ENCODE measurements around the gene FBXO42. TPM values are rescaled to one million over a fixed set of nuclear protein-coding genes. Genes with fewer than 3 reads are reported as not detected.

Gene FBXO42
- total and polyA plus RNA-seq, 10 donors, result 8.6 to 30.2 (median 20.1) TPM

DNA sequence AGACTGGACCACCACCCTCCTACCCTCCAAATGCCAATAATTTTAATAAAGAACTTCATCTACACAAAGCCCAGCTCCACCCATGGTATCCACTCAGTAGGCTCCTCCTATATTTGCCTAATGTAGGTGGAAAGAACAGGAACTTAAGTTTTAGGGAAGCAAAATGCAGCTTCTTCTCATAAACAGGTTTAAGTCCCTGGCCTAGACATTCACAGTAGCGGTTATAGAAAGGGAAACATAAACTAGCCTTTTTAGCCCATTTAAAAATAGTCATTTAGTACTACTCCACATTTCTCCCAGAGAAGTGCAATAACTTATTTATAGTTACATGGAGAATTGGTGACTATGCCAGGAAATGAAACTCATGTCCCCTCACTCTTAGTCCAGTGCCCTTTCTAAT lies 58.7 kb downstream of the FBXO42 start:
- intact Hi-C loops (cut with DNase I; ENCODE audit: low total_unique reads), result no loop called here
- peaks cover 0 to 36% (median 4%) of the 10 kb centered on the region in 6 donors for H3K4me1 ChIP-seq

DNA sequence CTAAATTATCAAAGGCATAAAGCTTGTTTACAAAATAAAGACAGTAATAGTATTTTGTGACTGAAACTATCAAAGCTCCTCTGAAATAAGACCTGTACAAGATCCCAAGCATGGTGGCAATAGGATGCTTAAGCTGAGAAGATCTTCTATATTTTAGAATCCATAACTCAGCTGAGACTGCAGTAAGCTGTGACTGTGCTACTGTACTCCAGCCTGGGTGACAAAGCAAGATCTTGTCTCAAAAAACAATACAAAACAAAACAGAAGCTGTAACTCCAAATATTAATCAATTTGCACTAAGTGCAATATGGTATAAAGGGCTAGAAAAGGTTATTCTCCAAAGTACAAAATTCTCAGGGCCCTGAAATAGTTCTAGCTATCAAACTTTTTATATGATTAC lies 59.5 kb downstream of the FBXO42 start:
- peaks cover 0 to 36% (median 4%) of the 10 kb centered on the region in 6 donors for H3K4me1 ChIP-seq
- no peak overlapping the region for H3K4me3 ChIP-seq
- TF ChIP-seq, protein P1, sequence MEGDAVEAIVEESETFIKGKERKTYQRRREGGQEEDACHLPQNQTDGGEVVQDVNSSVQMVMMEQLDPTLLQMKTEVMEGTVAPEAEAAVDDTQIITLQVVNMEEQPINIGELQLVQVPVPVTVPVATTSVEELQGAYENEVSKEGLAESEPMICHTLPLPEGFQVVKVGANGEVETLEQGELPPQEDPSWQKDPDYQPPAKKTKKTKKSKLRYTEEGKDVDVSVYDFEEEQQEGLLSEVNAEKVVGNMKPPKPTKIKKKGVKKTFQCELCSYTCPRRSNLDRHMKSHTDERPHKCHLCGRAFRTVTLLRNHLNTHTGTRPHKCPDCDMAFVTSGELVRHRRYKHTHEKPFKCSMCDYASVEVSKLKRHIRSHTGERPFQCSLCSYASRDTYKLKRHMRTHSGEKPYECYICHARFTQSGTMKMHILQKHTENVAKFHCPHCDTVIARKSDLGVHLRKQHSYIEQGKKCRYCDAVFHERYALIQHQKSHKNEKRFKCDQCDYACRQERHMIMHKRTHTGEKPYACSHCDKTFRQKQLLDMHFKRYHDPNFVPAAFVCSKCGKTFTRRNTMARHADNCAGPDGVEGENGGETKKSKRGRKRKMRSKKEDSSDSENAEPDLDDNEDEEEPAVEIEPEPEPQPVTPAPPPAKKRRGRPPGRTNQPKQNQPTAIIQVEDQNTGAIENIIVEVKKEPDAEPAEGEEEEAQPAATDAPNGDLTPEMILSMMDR (IDR thresholded peaks at IDR 0.05 in 8 of 11, conservative IDR thresholded peaks at IDR 0.05 in 3 of 11), result no peak
- TF ChIP-seq POLR2A (IDR thresholded peaks at IDR 0.05) (no peak), POLR2AphosphoS5 (IDR thresholded peaks at IDR 0.05) (no peak)
- H3K36me3 ChIP-seq, result peaks cover 0 to 94% (median 25%) of the 10 kb centered on the region in 6 donors
- peak overlapping the region in 4 of 8 donors; percentile 1 to 78 (median 66) for H3K27ac ChIP-seq
- H3K9me3 ChIP-seq, result no peaks in the 10 kb centered on the region
- H3K27me3 ChIP-seq (replicated peaks in 1 of 7), result no peaks in the 10 kb centered on the region
- intact Hi-C loops (cut with DNase I; ENCODE audit: low total_unique reads), result no loop called here
- no peak for DNase-seq

More for the DNA sequence above, 58.7 kb downstream of the FBXO42 start:
- Histone ChIP-seq H3K36me3 (peaks cover 0 to 94% (median 24%) of the 10 kb centered on the region in 6 donors), H3K27ac (peak overlapping the region in 6 of 8 donors; percentile 1 to 78 (median 50)), H3K27me3 (replicated peaks in 1 of 7) (no peaks in the 10 kb centered on the region), H3K4me3 (no peak overlapping the region), H3K9me3 (no peaks in the 10 kb centered on the region)
- DNase-seq, result no peak
- WGBS, 5 donors, result 53 to 79% (median 74%) methylated on average over 1 of the region's 1 CpG
- TF ChIP-seq POLR2A (IDR thresholded peaks at IDR 0.05) (no peak), POLR2AphosphoS5 (IDR thresholded peaks at IDR 0.05) (no peak)
- TF ChIP-seq, protein P1 (IDR thresholded peaks at IDR 0.05 in 8 of 11, conservative IDR thresholded peaks at IDR 0.05 in 3 of 11), result no peak

DNA sequence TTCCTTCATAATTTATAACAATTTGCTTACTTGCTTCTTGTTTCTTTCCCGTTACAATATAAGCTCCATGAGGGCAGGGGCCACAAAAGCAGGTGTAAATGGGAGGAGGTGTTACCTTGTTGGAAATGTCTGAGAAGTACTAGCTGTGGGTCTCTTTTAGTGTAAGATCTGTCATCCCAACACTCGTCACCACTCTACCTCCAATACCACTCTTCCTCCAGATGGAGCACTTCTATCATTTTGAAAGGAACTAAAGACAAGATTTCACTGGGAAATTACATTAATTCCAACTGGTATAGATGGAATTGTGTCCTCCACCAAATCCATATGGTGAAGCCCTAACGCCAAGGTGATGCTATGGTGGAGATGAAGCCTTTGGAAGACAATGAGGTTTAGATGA lies 62.3 kb downstream of the FBXO42 start:
- Histone ChIP-seq H3K4me3 (no peak overlapping the region), H3K4me1 (peaks cover 0 to 33% (median 4%) of the 10 kb centered on the region in 6 donors), H3K27me3 (replicated peaks in 1 of 7) (no peaks in the 10 kb centered on the region), H3K27ac (no peak overlapping the region), H3K36me3 (peaks cover 0 to 100% (median 27%) of the 10 kb centered on the region in 6 donors), H3K9me3 (no peaks in the 10 kb centered on the region)
- no peak for DNase-seq
- intact Hi-C loops (cut with DNase I; ENCODE audit: low total_unique reads), result no loop called here
- TF ChIP-seq, protein P1 (IDR thresholded peaks at IDR 0.05 in 8 of 11, conservative IDR thresholded peaks at IDR 0.05 in 3 of 11), result no peak
- TF ChIP-seq POLR2A (IDR thresholded peaks at IDR 0.05), result no peak
- TF ChIP-seq POLR2AphosphoS5 (IDR thresholded peaks at IDR 0.05), result no peak
- WGBS, 5 donors, result 92 to 95% (median 92%) methylated on average over 3 of the region's 3 CpGs

DNA sequence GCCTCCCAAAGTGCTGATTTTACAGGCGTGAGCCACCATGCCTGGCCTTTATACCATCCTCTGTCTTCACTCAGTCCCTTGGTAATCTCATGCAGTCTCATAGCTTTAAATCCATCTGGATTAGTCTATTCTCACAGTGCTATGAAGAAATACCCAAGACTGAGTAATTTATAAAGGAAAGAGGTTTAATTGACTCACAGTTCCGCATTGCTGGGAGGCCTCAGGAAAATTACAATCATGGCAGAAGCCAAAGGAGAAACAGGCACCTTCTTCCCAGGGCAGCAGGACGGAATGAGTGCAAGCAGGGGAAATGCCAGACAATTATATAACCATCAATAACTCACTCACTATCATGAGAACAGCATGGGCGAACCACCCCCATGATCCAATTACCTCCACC lies 66.2 kb downstream of the FBXO42 start:
- TF ChIP-seq, protein P1 (IDR thresholded peaks at IDR 0.05 in 8 of 11, conservative IDR thresholded peaks at IDR 0.05 in 3 of 11), result no peak
- TF ChIP-seq POLR2A (IDR thresholded peaks at IDR 0.05), result no peak
- no peak for TF ChIP-seq POLR2AphosphoS5 (IDR thresholded peaks at IDR 0.05)
- peaks cover 0 to 6% (median 0%) of the 10 kb centered on the region in 6 donors for H3K4me1 ChIP-seq
- intact Hi-C loops (cut with DNase I; ENCODE audit: low total_unique reads), result no loop called here
- H3K9me3 ChIP-seq, result no peaks in the 10 kb centered on the region
- peaks cover 0 to 90% (median 12%) of the 10 kb centered on the region in 6 donors for H3K36me3 ChIP-seq
- no peak for DNase-seq
- no peak overlapping the region for H3K4me3 ChIP-seq
- no peaks in the 10 kb centered on the region for H3K27me3 ChIP-seq (replicated peaks in 1 of 7)
- WGBS, 5 donors, result 94 to 97% (median 95%) methylated on average over 4 of the region's 4 CpGs
- no peak overlapping the region for H3K27ac ChIP-seq

All from spleen (tissue), 11 donors.